M059J (cell line): Measurements from ENCODE around the gene SYT11. TPM values are rescaled to one million over a fixed set of nuclear protein-coding genes. Genes with fewer than 3 reads are reported as not detected.
"Not testable (repeated sequence)": the region's sequence is repeated elsewhere in the genome, so short reads cannot be mapped to it uniquely, and the experiment has no call there.

Experiments
- DNase-seq: peaks from one replicate; pipeline ENCODE4 v3.0.0-alpha.2; 2012; ENCODE audit warnings: low read depth
- total RNA-seq: library from RNA; depleted of rRNA; stranded (reverse); fragments of >200 nt; shearing (Covaris generic); gene quantifications from 2 replicates; pipeline ENCODE4 v1.2.3, GENCODE V29; 2014

The SYT11 gene
- total RNA-seq, 1 experiment from 2014 or later = 15.8 TPM

GRCh38 chr1:155899683-155900082 is 40.3 kb downstream of the SYT11 start:
- no peak for DNase-seq

- DNase-seq = no peak
Observed at GRCh38 chr1:155900161-155900560, 40.8 kb downstream of the SYT11 start.

GRCh38 chr1:155904261-155904660 is 44.9 kb downstream of the SYT11 start:
- DNase-seq = no peak

GRCh38 chr1:155909894-155910293 is 50.5 kb downstream of the SYT11 start:
- peak; percentile 43 for DNase-seq

GRCh38 chr1:155910621-155911121 is 51.3 kb downstream of the SYT11 start:
- DNase-seq = peak; percentile 65

GRCh38 chr1:155911156-155912055 is 52.0 kb downstream of the SYT11 start, which contains the start of gene RIT1:
RIT1 (minus strand) TSS chr1:155911349; CDS start chr1:155910761, 588 bp downstream.
- peak; percentile 83 for DNase-seq

GRCh38 chr1:155912056-155912536 is 52.7 kb downstream of the SYT11 start:
- peak; percentile 31 for DNase-seq

GRCh38 chr1:155913969-155914757 is 54.8 kb downstream of the SYT11 start:
- DNase-seq = peak; percentile 69

GRCh38 chr1:155918660-155919059 is 59.3 kb downstream of the SYT11 start:
- DNase-seq = no peak

- DNase-seq = no peak
Observed at GRCh38 chr1:155919801-155920200, 60.4 kb downstream of the SYT11 start.

GRCh38 chr1:155920717-155921116 is 61.4 kb downstream of the SYT11 start:
- DNase-seq = no peak

- DNase-seq = no peak
Observed at GRCh38 chr1:155925506-155925905, 66.1 kb downstream of the SYT11 start.

- no peak for DNase-seq
Observed at GRCh38 chr1:155929057-155929456, 69.7 kb downstream of the SYT11 start.

GRCh38 chr1:155930725-155931124 is 71.4 kb downstream of the SYT11 start:
- DNase-seq = not testable (repeated sequence)

GRCh38 chr1:155931332-155932038 is 72.1 kb downstream of the SYT11 start:
- DNase-seq = no peak

GRCh38 chr1:155932081-155932480 is 72.7 kb downstream of the SYT11 start:
- peak; percentile 25 for DNase-seq

- no peak for DNase-seq
Observed at GRCh38 chr1:155932487-155932886, 73.1 kb downstream of the SYT11 start.

GRCh38 chr1:155933591-155934096 is 74.3 kb downstream of the SYT11 start:
- DNase-seq = no peak

GRCh38 chr1:155934097-155934935 is 74.9 kb downstream of the SYT11 start, which contains the start of gene KHDC4:
KHDC4 (minus strand) TSS chr1:155934413; CDS start chr1:155934373, 40 bp downstream.
- peak; percentile 99 for DNase-seq
